GM12878 (cell line): ENCODE measurements around the gene TMEM30A. TPM values are rescaled to one million over a fixed set of nuclear protein-coding genes. Genes with fewer than 3 reads are reported as not detected.

Source experiments
- ATAC-seq: fragments of 200-7000 bp; cut with Tn5 transposase; 3 replicates; pipeline ENCODE4 v1.9.1; 2020; ENCODE audit warnings: mild to moderate bottlenecking, moderate library complexity
- BruUV-seq: library from RNA; stranded (reverse); fragments of 400-500 nt; replicated peaks from 2 replicates; lab custom pipeline; 2021; lab: Mats Ljungman, UMichigan
- CTCF ChIA-PET: fragments of 300-600 bp; sonication (Branson Sonifier 250); formaldehyde crosslinking; extraction: SDS; loops from one replicate; lab custom pipeline; 2021; ENCODE audit warnings: inconsistent platforms; lab: Yijun Ruan, JAX
- POLR2A ChIA-PET: fragments of 350-600 bp; formaldehyde crosslinking; extraction: SDS; loops from one replicate; lab custom pipeline; 2021; ENCODE audit warnings: inconsistent platforms; lab: Charles Lee
- RAD21 ChIA-PET: fragments of 300-600 bp; sonication (Branson Sonifier 250); formaldehyde crosslinking; loops from one replicate; lab custom pipeline; 2023; ENCODE audit warnings: antibody characterized with exemption; ENCODE audit not compliant: unreplicated experiment; lab: Charles Lee
- SMC1A ChIA-PET: fragments of 300-600 bp; sonication (Branson Sonifier 250); formaldehyde crosslinking; loops from one replicate; lab custom pipeline; 2023; ENCODE audit not compliant: unreplicated experiment, uncharacterized antibody; lab: Charles Lee
- DNase-seq: peaks from one replicate; pipeline ENCODE4 v3.0.0-alpha.2; 2011; ENCODE audit warnings: low read depth, low spot score
- FAIRE-seq: peaks from 3 replicates; lab custom pipeline; 2011; peaks lifted over from hg19 to GRCh38; lab: Jason Lieb, UNC
- H2AFZ ChIP-seq: 2 replicates; pipeline ENCODE4 v1.6.0; 2011; ENCODE audit warnings: low read depth, low read length, control low read depth; ENCODE audit not compliant: control insufficient read depth
- H3K27ac ChIP-seq: 2 replicates; pipeline ENCODE4 v1.5.1; 2011; ENCODE audit warnings: control low read depth; ENCODE audit not compliant: control insufficient read depth, insufficient read depth
- H3K27me3 ChIP-seq, 2 experiments: replicated peaks in 1 of 2; 2 replicates each; pipeline versions ENCODE4 v1.6.0 to v1.6.1; 2011; ENCODE audit warnings: low read length in 1 of 2; ENCODE audit not compliant: control insufficient read depth in 2 of 2, insufficient read depth in 2 of 2
- H3K36me3 ChIP-seq, 2 experiments: 2 replicates each; pipeline ENCODE4 v1.5.1; 2011; ENCODE audit warnings: low read length in 1 of 2; ENCODE audit not compliant: control insufficient read depth in 2 of 2, insufficient read depth in 2 of 2
- H3K4me1 ChIP-seq: 2 replicates; pipeline ENCODE4 v1.6.1; 2011; ENCODE audit warnings: mild to moderate bottlenecking, low read length, moderate library complexity, mixed read lengths; ENCODE audit not compliant: control insufficient read depth, insufficient read depth
- H3K4me2 ChIP-seq: 2 replicates; pipeline ENCODE4 v1.6.0; 2011; ENCODE audit warnings: control low read depth; ENCODE audit not compliant: control insufficient read depth, insufficient read depth
- H3K4me3 ChIP-seq: fragments of 200-600 bp; sonication (generic); 2 replicates; pipeline ENCODE4 v1.5.1; 2016
- H3K79me2 ChIP-seq: 2 replicates; pipeline ENCODE4 v1.6.0; 2011; ENCODE audit warnings: low read length; ENCODE audit not compliant: control insufficient read depth, insufficient read depth
- H3K9ac ChIP-seq: 2 replicates; pipeline ENCODE4 v1.8.0; 2011; ENCODE audit warnings: low read length, control low read depth, mixed read lengths; ENCODE audit not compliant: control insufficient read depth, insufficient read depth
- H3K9me3 ChIP-seq: replicated peaks from 3 replicates; pipeline ENCODE4 v1.5.1; 2011; ENCODE audit warnings: mild to moderate bottlenecking, low read length; ENCODE audit not compliant: control insufficient read depth, insufficient read depth
- H4K20me1 ChIP-seq: 2 replicates; pipeline ENCODE4 v1.6.0; 2011; ENCODE audit not compliant: control insufficient read depth, insufficient read depth
- CBX3 ChIP-seq: fragments of 200-600 bp; sonication (generic); IDR thresholded peaks from 2 replicates; pipeline ENCODE4 v1.6.1; 2016; ENCODE audit warnings: low read depth, borderline replicate concordance
- CHD4 ChIP-seq: fragments of 200-600 bp; sonication (generic); IDR thresholded peaks from 2 replicates; pipeline ENCODE4 v1.6.1; 2016; ENCODE audit warnings: mild to moderate bottlenecking
- DPF2 ChIP-seq: fragments of 450-650 bp; IDR thresholded peaks from 2 replicates; pipeline ENCODE4 v1.6.1; 2017; ENCODE audit warnings: mild to moderate bottlenecking
- E4F1 ChIP-seq: fragments of 450-650 bp; IDR thresholded peaks from 2 replicates; pipeline ENCODE4 v1.6.1; 2018; ENCODE audit warnings: borderline replicate concordance, mild to moderate bottlenecking; ENCODE audit not compliant: partially characterized antibody
- ETV6 ChIP-seq, 2 experiments: fragments of 450-650 bp in 1 of 2; IDR thresholded peaks in 1 of 2; conservative IDR thresholded peaks in 1 of 2; 2 replicates each; pipeline ENCODE4 v1.6.1; 2014; ENCODE audit warnings: antibody characterized with exemption in 1 of 2, borderline replicate concordance in 1 of 2, low read depth in 1 of 2, mild to moderate bottlenecking in 1 of 2, moderate library complexity in 1 of 2
- MTA2 ChIP-seq: fragments of 450-650 bp; IDR thresholded peaks from 2 replicates; pipeline ENCODE4 v1.6.1; 2016; ENCODE audit warnings: low read depth, mild to moderate bottlenecking, moderate library complexity
- NKRF ChIP-seq: fragments of 450-650 bp; conservative IDR thresholded peaks from 2 replicates; pipeline ENCODE4 v1.6.1; 2017; ENCODE audit warnings: mild to moderate bottlenecking, moderate library complexity
- REST ChIP-seq: IDR thresholded peaks from 2 replicates; pipeline ENCODE4 v1.6.1; 2012; ENCODE audit warnings: mild to moderate bottlenecking, low read depth, low read length
- SREBF1 ChIP-seq: IDR thresholded peaks from 2 replicates; pipeline ENCODE4 v1.6.1; 2012; ENCODE audit warnings: mild to moderate bottlenecking, low read length
- SUPT20H ChIP-seq: IDR thresholded peaks from 2 replicates; pipeline ENCODE4 v1.6.1; 2011; ENCODE audit warnings: low read depth, mild to moderate bottlenecking, low read length, moderate library complexity, borderline replicate concordance; ENCODE audit not compliant: control insufficient read depth
- YY1 ChIP-seq: IDR thresholded peaks from 2 replicates; pipeline ENCODE4 v1.6.1; 2011; ENCODE audit warnings: low read depth, mild to moderate bottlenecking, low read length
- WGBS: methylation state at CpG from one replicate; pipeline ENCODE4 v1.1.6; 2016; ENCODE audit warnings: low lambda C conversion rate; ENCODE audit not compliant: insufficient replicate concordance, insufficient coverage; ENCODE audit errors: missing lambda C conversion rate; 5-methylcytosine and 5-hydroxymethylcytosine counted together
- in situ Hi-C: fragments of 300-500 bp; cut with MboI; formaldehyde crosslinking; loops from 9 replicates; pipeline ENCODE4 v1.14.3; 2018; ENCODE audit warnings: mixed read lengths
- intact Hi-C: fragments of 100-400 bp; cut with micrococcal nuclease; formaldehyde crosslinking; loops from one replicate; pipeline ENCODE4 v1.14.2; 2022; ENCODE audit not compliant: unreplicated experiment
- polyA plus RNA-seq, 11 experiments: library from polyadenylated mRNA; depleted of rRNA in 4 of 11; unstranded in 6 of 11; stranded (reverse) in 5 of 11; fragments of >200 nt; fragmentation: Nextera tagmentation in 4 of 11; fragmentation: Illumina TruSeq in 1 of 11; extraction: Ambion mirVana in 4 of 11; extraction: Trizol in 1 of 11; gene quantifications; 1 replicate in 1 of 11; 2 replicates in 10 of 11; pipeline versions ENCODE4 v1.2.1 to v1.2.3, GENCODE V29; 2011 to 2016; ENCODE audit warnings: inconsistent platforms in 2 of 11, missing spikeins in 2 of 11, low read depth in 1 of 11
- total RNA-seq, 4 experiments: library from RNA; depleted of rRNA in 3 of 4; stranded (reverse); fragments of >200 nt in 3 of 4; fragmentation: Illumina TruSeq in 1 of 4; extraction: Trizol in 1 of 4; gene quantifications; 2 replicates each; pipeline versions ENCODE4 v1.2.1 to v1.2.3, GENCODE V29; 2013 to 2021
- TF ChIP-seq, protein P1 (sequence below): fragments of 450-650 bp; IDR thresholded peaks from 2 replicates; pipeline ENCODE4 v1.6.1; 2016; ENCODE audit warnings: mild to moderate bottlenecking

TMEM30A gene
- total and polyA plus RNA-seq, 10 of the 15 experiments (the other 5 are each of a cell fraction or from before 2014, with no cell fraction given): 11.9 to 61.6 (median 43.2) TPM

- Histone ChIP-seq H2AFZ (no peak overlapping the region), H3K9ac (no peak overlapping the region), H3K36me3 (peaks cover 7 to 25% of the 10 kb centered on the region in 2 experiments), H4K20me1 (no peaks in the 10 kb centered on the region), H3K79me2 (peaks cover 74% of the 10 kb centered on the region), H3K4me3 (no peak overlapping the region), H3K9me3 (peaks cover 16% of the 10 kb centered on the region), H3K4me1 (no peaks in the 10 kb centered on the region), H3K27me3 (no peaks in the 10 kb centered on the region), H3K27ac (peak overlapping the region; percentile 42), H3K4me2 (peak overlapping the region; percentile 10; the same call in 1 of the 2 replicates)
- ATAC-seq: peak; percentile 77
- ChIA-PET CTCF (interaction anchor here (0.7 to 6.7 kb wide), 27 partner anchors 8 to 343 kb away, joined by 3 to 163 read pairs (median 7); partner anchors contain the start of genes COX7A2, FILIP1 and TMEM30A), POLR2A (interaction anchor here (1.2 to 2.0 kb wide), 4 partner anchors 11 to 29 kb away, joined by 3 to 11 read pairs (median 10); partner anchors contain the start of gene TMEM30A), RAD21 (interaction anchor here (0.8 to 9.2 kb wide), 27 partner anchors 10 to 278 kb away, joined by 3 to 142 read pairs (median 5); partner anchors contain the start of genes COX7A2, FILIP1 and TMEM30A), SMC1A (interaction anchor here (0.7 to 8.5 kb wide), 23 partner anchors 9 to 283 kb away, joined by 3 to 196 read pairs (median 8); partner anchors contain the start of genes COX7A2, FILIP1 and TMEM30A)
- intact Hi-C loops (no loop called here), in situ Hi-C loops (no loop called here)
- no peak for DNase-seq
- BruUV-seq: no TSS peak
- FAIRE-seq: peak; percentile 49
- WGBS: 57% methylated on average over 5 of the region's 5 CpGs
- no peak for TF ChIP-seq CHD4
- no peak for TF ChIP-seq DPF2
- no peak for TF ChIP-seq YY1
- no peak for TF ChIP-seq SREBF1
- no peak for TF ChIP-seq ETV6 (conservative IDR thresholded peaks at IDR 0.05 in 1 of 2, IDR thresholded peaks at IDR 0.05 in 1 of 2; ENCODE audit: borderline replicate concordance in 1 of 2, low read depth in 1 of 2)
- TF ChIP-seq E4F1: no peak
- no peak for TF ChIP-seq CBX3
- TF ChIP-seq REST: no peak
- TF ChIP-seq NKRF: no peak
- TF ChIP-seq SUPT20H: no peak
- TF ChIP-seq, protein P1, sequence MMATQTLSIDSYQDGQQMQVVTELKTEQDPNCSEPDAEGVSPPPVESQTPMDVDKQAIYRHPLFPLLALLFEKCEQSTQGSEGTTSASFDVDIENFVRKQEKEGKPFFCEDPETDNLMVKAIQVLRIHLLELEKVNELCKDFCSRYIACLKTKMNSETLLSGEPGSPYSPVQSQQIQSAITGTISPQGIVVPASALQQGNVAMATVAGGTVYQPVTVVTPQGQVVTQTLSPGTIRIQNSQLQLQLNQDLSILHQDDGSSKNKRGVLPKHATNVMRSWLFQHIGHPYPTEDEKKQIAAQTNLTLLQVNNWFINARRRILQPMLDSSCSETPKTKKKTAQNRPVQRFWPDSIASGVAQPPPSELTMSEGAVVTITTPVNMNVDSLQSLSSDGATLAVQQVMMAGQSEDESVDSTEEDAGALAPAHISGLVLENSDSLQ: peak; percentile 53; the same call in 1 of the 2 replicates
- TF ChIP-seq MTA2: 0 out of 2 replicates have a peak, but pooled peaks have one; percentile 16
Measured at GRCh38 chr6:75268121-75268987, 16.2 kb downstream of the TMEM30A start.
